H9 (cell line): ENCODE data around the gene TMOD1. TPM values are rescaled to one million over a fixed set of nuclear protein-coding genes. Genes with fewer than 3 reads are reported as not detected.

Experiments
- DNase-seq: peaks from one replicate; pipeline ENCODE4 v3.0.0-alpha.2; 2017
- H2AFZ ChIP-seq: one replicate; pipeline ENCODE4 v1.6.1; 2013; ENCODE audit warnings: mild to moderate bottlenecking, low read length, control low read depth, moderate library complexity
- H2AK5ac ChIP-seq: 2 replicates; pipeline ENCODE4 v1.6.1; 2013; ENCODE audit warnings: low read length, control low read depth, mixed read lengths; ENCODE audit not compliant: insufficient read length
- H2BK120ac ChIP-seq: one replicate; pipeline ENCODE4 v1.6.1; 2013; ENCODE audit warnings: low read depth, mild to moderate bottlenecking, low read length, control low read depth, inconsistent platforms; ENCODE audit not compliant: poor library complexity, severe bottlenecking
- H2BK12ac ChIP-seq: 2 replicates; pipeline ENCODE4 v1.6.1; 2013; ENCODE audit warnings: low read length, control low read depth, mixed read lengths, low read depth; ENCODE audit not compliant: insufficient read length
- H2BK15ac ChIP-seq: 2 replicates; pipeline ENCODE4 v1.6.1; 2013; ENCODE audit warnings: low read depth, low read length, control low read depth
- H2BK20ac ChIP-seq: one replicate; pipeline ENCODE4 v1.6.1; 2013; ENCODE audit warnings: low read depth, mild to moderate bottlenecking, low read length, control low read depth, inconsistent platforms; ENCODE audit not compliant: poor library complexity, severe bottlenecking
- H2BK5ac ChIP-seq: 2 replicates; pipeline ENCODE4 v1.6.1; 2013; ENCODE audit warnings: low read length, control low read depth, mixed read lengths; ENCODE audit not compliant: insufficient read length
- H3K14ac ChIP-seq: 2 replicates; pipeline ENCODE4 v1.6.1; 2013; ENCODE audit warnings: low read length, control low read depth; ENCODE audit not compliant: insufficient read depth
- H3K18ac ChIP-seq: 2 replicates; pipeline ENCODE4 v1.6.1; 2013; ENCODE audit warnings: low read depth, mild to moderate bottlenecking, mixed read lengths, low read length, control low read depth; ENCODE audit not compliant: insufficient read length
- H3K23ac ChIP-seq: 2 replicates; pipeline ENCODE4 v1.6.1; 2013; ENCODE audit warnings: low read length, control low read depth, mixed read lengths, low read depth; ENCODE audit not compliant: insufficient read length
- H3K23me2 ChIP-seq: 2 replicates; pipeline ENCODE4 v1.6.1; 2013; ENCODE audit warnings: low read depth, mild to moderate bottlenecking, mixed read lengths, low read length, control low read depth; ENCODE audit not compliant: insufficient read length, poor library complexity, severe bottlenecking
- H3K27ac ChIP-seq: 2 replicates; pipeline ENCODE4 v1.5.1; 2013; ENCODE audit warnings: low read length, control low read depth, mixed read lengths, low read depth; ENCODE audit not compliant: insufficient read length
- H3K27me3 ChIP-seq: 2 replicates; pipeline ENCODE4 v1.6.1; 2013; ENCODE audit warnings: low read length, control low read depth, inconsistent platforms; ENCODE audit not compliant: insufficient read depth
- H3K4ac ChIP-seq: 2 replicates; pipeline ENCODE4 v1.6.1; 2013; ENCODE audit warnings: low read depth, mild to moderate bottlenecking, control low read depth, inconsistent platforms, low read length, moderate library complexity
- H3K4me1 ChIP-seq: 2 replicates; pipeline ENCODE4 v1.6.1; 2013; ENCODE audit warnings: low read length, control low read depth, inconsistent platforms; ENCODE audit not compliant: insufficient read depth
- H3K4me2 ChIP-seq: 2 replicates; pipeline ENCODE4 v1.6.1; 2013; ENCODE audit warnings: low read length, control low read depth, mixed read lengths; ENCODE audit not compliant: insufficient read length, insufficient read depth
- H3K56ac ChIP-seq: 2 replicates; pipeline ENCODE4 v1.6.1; 2013; ENCODE audit warnings: low read depth, mild to moderate bottlenecking, mixed read lengths, low read length, control low read depth; ENCODE audit not compliant: insufficient read length
- H3K79me1 ChIP-seq: 2 replicates; pipeline ENCODE4 v1.6.1; 2013; ENCODE audit warnings: low read depth, mild to moderate bottlenecking, moderate library complexity, low read length, control low read depth, inconsistent platforms; ENCODE audit not compliant: insufficient read depth, poor library complexity, severe bottlenecking
- H3K79me2 ChIP-seq: 2 replicates; pipeline ENCODE4 v1.6.1; 2013; ENCODE audit warnings: low read length, control low read depth, inconsistent platforms; ENCODE audit not compliant: insufficient read depth
- H3K9ac ChIP-seq: 2 replicates; pipeline ENCODE4 v1.6.1; 2013; ENCODE audit warnings: low read length, control low read depth, mixed read lengths; ENCODE audit not compliant: insufficient read length; ENCODE audit errors: extremely low read depth
- H3K9me3 ChIP-seq: one replicate; pipeline ENCODE4 v1.6.1; 2013; ENCODE audit warnings: low read depth, low read length, inconsistent platforms; ENCODE audit not compliant: control insufficient read depth
- H3T11ph ChIP-seq: one replicate; pipeline ENCODE4 v1.6.1; 2013; ENCODE audit warnings: mild to moderate bottlenecking, low read length, control low read depth, inconsistent platforms
- H4K20me1 ChIP-seq: one replicate; pipeline ENCODE4 v1.6.1; 2013; ENCODE audit not compliant: control insufficient read depth, insufficient read length, insufficient read depth
- H4K5ac ChIP-seq: 2 replicates; pipeline ENCODE4 v1.6.1; 2013; ENCODE audit warnings: low read depth, mild to moderate bottlenecking, mixed read lengths, low read length, control low read depth; ENCODE audit not compliant: insufficient read length
- H4K8ac ChIP-seq: replicated peaks from 2 replicates; pipeline ENCODE4 v1.6.1; 2013; ENCODE audit warnings: low read length, control low read depth, mixed read lengths, low read depth; ENCODE audit not compliant: insufficient read length
- H4K91ac ChIP-seq: 2 replicates; pipeline ENCODE4 v1.6.1; 2013; ENCODE audit warnings: low read depth, mild to moderate bottlenecking, moderate library complexity, mixed read lengths, low read length, control low read depth; ENCODE audit not compliant: insufficient read length
- H3K27ac Mint-ChIP-seq, 3 experiments: 2 replicates in 2 of 3; 3 replicates in 1 of 3; pipeline ENCODE4 v1.8.0; 2020 to 2021; ENCODE audit warnings: mixed read lengths in 3 of 3, mild to moderate bottlenecking in 1 of 3, moderate library complexity in 1 of 3
- H3K27me3 Mint-ChIP-seq: 2 replicates; pipeline ENCODE4 v1.8.0; 2021; ENCODE audit warnings: low read depth, mild to moderate bottlenecking, moderate library complexity, mixed read lengths
- H3K36me3 Mint-ChIP-seq, 3 experiments: 2 replicates in 2 of 3; 3 replicates in 1 of 3; pipeline ENCODE4 v1.8.0; 2020 to 2021; ENCODE audit warnings: low read depth in 3 of 3, mixed read lengths in 3 of 3; ENCODE audit not compliant: insufficient read depth in 1 of 3
- H3K4me1 Mint-ChIP-seq, 2 experiments: 2 replicates each; pipeline ENCODE4 v1.8.0; 2020; ENCODE audit warnings: mixed read lengths in 2 of 2
- H3K4me3 Mint-ChIP-seq, 2 experiments: 2 replicates in 1 of 2; 3 replicates in 1 of 2; pipeline ENCODE4 v1.8.0; 2020 to 2021; ENCODE audit warnings: mild to moderate bottlenecking in 2 of 2, mixed read lengths in 2 of 2, moderate library complexity in 1 of 2
- H3K9me3 Mint-ChIP-seq, 2 experiments: 2 replicates in 1 of 2; 3 replicates in 1 of 2; pipeline ENCODE4 v1.8.0; 2020; ENCODE audit warnings: mild to moderate bottlenecking in 2 of 2, mixed read lengths in 2 of 2, moderate library complexity in 1 of 2
- CTCF ChIP-seq: fragments of 200-600 bp; sonication (generic); conservative IDR thresholded peaks from 3 replicates; pipeline ENCODE4 v1.8.0; 2021; ENCODE audit warnings: antibody characterized with exemption, mild to moderate bottlenecking
- WGBS: extraction: QIAGEN DNeasy Blood & Tissue Kit; methylation state at CpG from one replicate; pipeline ENCODE4 v1.1.7; 2013; ENCODE audit warnings: missing lambda C conversion rate, low lambda C conversion rate, mixed read lengths; ENCODE audit not compliant: insufficient read length; ENCODE audit errors: extremely low coverage; 5-methylcytosine and 5-hydroxymethylcytosine counted together
- total RNA-seq: library from RNA; stranded (reverse); gene quantifications from 2 replicates; pipeline ENCODE4 v1.2.1, GENCODE V29; 2021

Gene TMOD1
- total RNA-seq, 1 experiment from 2014 or later = 0.98 TPM

- no CpG with 5 or more reads among the region's 3 CpGs for WGBS
- H3K23ac ChIP-seq = no peak overlapping the region
- H3K9ac ChIP-seq = no peak overlapping the region
- H3K4me2 ChIP-seq = no peak overlapping the region
- peaks cover 8% of the 10 kb centered on the region for H3K79me1 ChIP-seq
- Mint-ChIP-seq H3K36me3 (peaks cover 15 to 34% (median 22%) of the 10 kb centered on the region in 3 experiments), H3K4me1 (peaks cover 13 to 22% of the 10 kb centered on the region in 2 experiments), H3K27ac (peak overlapping the region; percentile 34 to 79 (median 48); a peak in 4 of 7 replicates), H3K9me3 (no peaks in the 10 kb centered on the region), H3K4me3 (no peak overlapping the region; a peak in 1 of 5 replicates), H3K27me3 (no peaks in the 10 kb centered on the region)
- no peak overlapping the region for H3K14ac ChIP-seq
- no peaks in the 10 kb centered on the region for H3K27me3 ChIP-seq
- H2BK15ac ChIP-seq = no peak overlapping the region
- H2BK12ac ChIP-seq = no peak overlapping the region
- H3K56ac ChIP-seq = no peak overlapping the region
- no peak overlapping the region for H2AFZ ChIP-seq
- no peak for TF ChIP-seq CTCF
- peaks cover 6% of the 10 kb centered on the region for H3K23me2 ChIP-seq
- H2BK120ac ChIP-seq = no peak overlapping the region
- H2BK20ac ChIP-seq = no peak overlapping the region
- no peak overlapping the region for H3K4ac ChIP-seq
- no peak overlapping the region for H2BK5ac ChIP-seq
- H3K9me3 ChIP-seq = no peaks in the 10 kb centered on the region
- H3T11ph ChIP-seq = no peak overlapping the region
- H4K91ac ChIP-seq = no peak overlapping the region
- no peak for DNase-seq
- H3K27ac ChIP-seq = no peak overlapping the region
- H4K5ac ChIP-seq = no peak overlapping the region
- H3K18ac ChIP-seq = no peak overlapping the region
- 0 out of 2 replicates have a peak, but pooled peaks cover 6% of the 10 kb centered on the region for H3K4me1 ChIP-seq
- H3K79me2 ChIP-seq = peaks cover 14% of the 10 kb centered on the region; the same call in 1 of the 2 replicates
- H4K20me1 ChIP-seq = no peaks in the 10 kb centered on the region
- H2AK5ac ChIP-seq = no peak overlapping the region
- no peak overlapping the region for H4K8ac ChIP-seq
Measured at GRCh38 chr9:97628668-97629067, 127.2 kb downstream of the TMOD1 start.
